ENCODE data around the gene MAN2B1.

MAN2B1 gene

GRCh38 chr19:12668932-12669269, 2.4 kb upstream of the MAN2B1 start:
- Histone ChIP-seq H3K27ac (peak overlapping the region; percentile 96), H3K4me3 (ENCODE audit: low read depth, low read length) (peak overlapping the region; percentile 96), H3K36me3 (replicated peaks) (peaks cover 18% of the 10 kb centered on the region), H3K27me3 (replicated peaks) (no peaks in the 10 kb centered on the region)
- TF ChIP-seq CTCF (IDR thresholded peaks at IDR 0.05; ENCODE audit: low read depth, low read length, missing control alignments): no peak
- DNase-seq: peak; percentile 60
- in situ Hi-C loops (cut with HindIII; ENCODE audit: low pct_ligation_motif_present, low sequenced_read_pairs): no loop called here

- peak overlapping the region; percentile 96 for H3K27ac ChIP-seq
- DNase-seq: no peak
- in situ Hi-C loops (cut with HindIII; ENCODE audit: low pct_ligation_motif_present, low sequenced_read_pairs): no loop called here
- peak overlapping the region; percentile 96 for H3K4me3 ChIP-seq (ENCODE audit: low read depth, low read length)
- no peak for TF ChIP-seq CTCF (IDR thresholded peaks at IDR 0.05; ENCODE audit: low read depth, low read length, missing control alignments)
- H3K36me3 ChIP-seq (replicated peaks): peaks cover 16% of the 10 kb centered on the region
- no peaks in the 10 kb centered on the region for H3K27me3 ChIP-seq (replicated peaks)
Observed at GRCh38 chr19:12668346-12668745, 1.8 kb upstream of the MAN2B1 start.

- no peak for DNase-seq
- Histone ChIP-seq H3K36me3 (replicated peaks) (peaks cover 18% of the 10 kb centered on the region), H3K27me3 (replicated peaks) (no peaks in the 10 kb centered on the region), H3K27ac (no peak overlapping the region), H3K4me3 (ENCODE audit: low read depth, low read length) (peak overlapping the region; percentile 96)
- TF ChIP-seq CTCF (IDR thresholded peaks at IDR 0.05; ENCODE audit: low read depth, low read length, missing control alignments): no peak
- in situ Hi-C loops (cut with HindIII; ENCODE audit: low pct_ligation_motif_present, low sequenced_read_pairs): no loop called here
Observed at GRCh38 chr19:12667731-12668302, 1.3 kb upstream of the MAN2B1 start.

- DNase-seq: no peak
- Histone ChIP-seq H3K4me3 (ENCODE audit: low read depth, low read length) (peak overlapping the region; percentile 78), H3K36me3 (replicated peaks) (peaks cover 13% of the 10 kb centered on the region), H3K27me3 (replicated peaks) (no peaks in the 10 kb centered on the region), H3K27ac (no peak overlapping the region)
- no peak for TF ChIP-seq CTCF (IDR thresholded peaks at IDR 0.05; ENCODE audit: low read depth, low read length, missing control alignments)
- in situ Hi-C loops (cut with HindIII; ENCODE audit: low pct_ligation_motif_present, low sequenced_read_pairs): no loop called here
Observed at GRCh38 chr19:12665671-12666264, 774 bp downstream of the MAN2B1 start.

- DNase-seq: no peak
- TF ChIP-seq CTCF (IDR thresholded peaks at IDR 0.05; ENCODE audit: low read depth, low read length, missing control alignments): no peak
- no peak overlapping the region for H3K4me3 ChIP-seq (ENCODE audit: low read depth, low read length)
- H3K27me3 ChIP-seq (replicated peaks): no peaks in the 10 kb centered on the region
- H3K36me3 ChIP-seq (replicated peaks): peaks cover 15% of the 10 kb centered on the region
- H3K27ac ChIP-seq: no peak overlapping the region
- in situ Hi-C loops (cut with HindIII; ENCODE audit: low pct_ligation_motif_present, low sequenced_read_pairs): no loop called here
Observed at GRCh38 chr19:12665281-12665573, 1.3 kb downstream of the MAN2B1 start.
